Panc1 (cell line): ENCODE data around the gene FTCDNL1. TPM values are rescaled to one million over a fixed set of nuclear protein-coding genes. Genes with fewer than 3 reads are reported as not detected.

Experiments used
- ATAC-seq: fragments of 200-7000 bp; cut with Tn5 transposase; 2 replicates; pipeline ENCODE4 v1.9.1; 2020; ENCODE audit warnings: mild to moderate bottlenecking, moderate library complexity
- BruUV-seq: library from RNA; stranded (reverse); fragments of 400-500 nt; replicated peaks from 2 replicates; lab custom pipeline; 2021; lab: Mats Ljungman, UMichigan
- CTCF ChIA-PET: fragments of 300-600 bp; sonication (Branson Sonifier 250); formaldehyde crosslinking; loops from one replicate; lab custom pipeline; 2022; ENCODE audit warnings: antibody characterized with exemption; lab: Charles Lee
- POLR2A ChIA-PET: fragments of 300-600 bp; sonication (Branson Sonifier 250); formaldehyde crosslinking; loops from one replicate; lab custom pipeline; 2022; ENCODE audit warnings: antibody characterized with exemption; lab: Charles Lee
- DNase-seq: peaks from one replicate; pipeline ENCODE4 v3.0.0-alpha.2; 2010; ENCODE audit warnings: low read depth, low spot score
- H3K27ac ChIP-seq: 2 replicates; pipeline ENCODE4 v1.5.1; 2011; ENCODE audit warnings: mild to moderate bottlenecking, low read length, inconsistent platforms
- H3K27me3 ChIP-seq: fragments of 200-500 bp; sonication (Bioruptor generic); 2 replicates; pipeline ENCODE4 v1.6.0; 2014; ENCODE audit warnings: low read length, inconsistent platforms; ENCODE audit not compliant: control insufficient read depth, insufficient read depth
- H3K36me3 ChIP-seq: fragments of 200-500 bp; sonication (Bioruptor generic); 2 replicates; pipeline ENCODE4 v1.5.1; 2014; ENCODE audit warnings: inconsistent platforms, mild to moderate bottlenecking, low read length, moderate library complexity; ENCODE audit not compliant: control insufficient read depth, insufficient read depth
- H3K4me1 ChIP-seq: 2 replicates; pipeline ENCODE4 v1.5.1; 2011; ENCODE audit warnings: inconsistent platforms, mild to moderate bottlenecking, low read length, moderate library complexity; ENCODE audit not compliant: control insufficient read depth, insufficient read depth
- H3K4me3 ChIP-seq, 2 experiments: 2 replicates each; pipeline ENCODE4 v1.5.1; 2011 to 2012; ENCODE audit warnings: low read depth in 2 of 2, low read length in 2 of 2, mild to moderate bottlenecking in 2 of 2, inconsistent platforms in 1 of 2, moderate library complexity in 1 of 2
- H3K9me3 ChIP-seq: fragments of 200-500 bp; sonication (Bioruptor generic); 2 replicates; pipeline ENCODE4 v1.5.1; 2014; ENCODE audit warnings: low read depth, mild to moderate bottlenecking, inconsistent platforms, low read length, moderate library complexity; ENCODE audit not compliant: control insufficient read depth, insufficient read depth
- POLR2AphosphoS5 ChIP-seq: IDR thresholded peaks from 2 replicates; pipeline ENCODE4 v1.6.1; 2012; ENCODE audit warnings: mild to moderate bottlenecking, low read depth, low read length, moderate library complexity
- REST ChIP-seq, 2 experiments: IDR thresholded peaks; 2 replicates each; pipeline ENCODE4 v1.6.1; 2011 to 2012; ENCODE audit warnings: low read depth in 2 of 2, control low read depth in 1 of 2, low read length in 1 of 2, mild to moderate bottlenecking in 1 of 2, moderate library complexity in 1 of 2; ENCODE audit not compliant: insufficient read depth in 1 of 2
- SIN3A ChIP-seq: IDR thresholded peaks from 2 replicates; pipeline ENCODE4 v1.6.1; 2012; ENCODE audit warnings: low read depth, mild to moderate bottlenecking, low read length, moderate library complexity, borderline replicate concordance; ENCODE audit not compliant: insufficient read depth
- TCF7L2 ChIP-seq: IDR thresholded peaks from 2 replicates; pipeline ENCODE4 v1.6.1; 2011; ENCODE audit warnings: mild to moderate bottlenecking, low read depth, low read length, inconsistent platforms
- in situ Hi-C: cut with HindIII; loops from 2 replicates; pipeline ENCODE4 v1.10.0; 2016; ENCODE audit warnings: low sequenced_read_pairs, low pct_unique_long_range_greater_than_20kb
- intact Hi-C: fragments of 100-400 bp; cut with micrococcal nuclease; formaldehyde crosslinking; loops from one replicate; pipeline ENCODE4 v1.10.0; 2022; ENCODE audit not compliant: unreplicated experiment
- total RNA-seq: library from RNA; stranded (reverse); gene quantifications from one replicate; pipeline ENCODE4 v1.2.1, GENCODE V29; 2021; ENCODE audit not compliant: unreplicated experiment
- TF ChIP-seq, protein P1 (sequence below): fragments of 450-650 bp; IDR thresholded peaks from 2 replicates; pipeline ENCODE4 v1.5.1; 2017; ENCODE audit warnings: mild to moderate bottlenecking

FTCDNL1 gene
- total RNA-seq, 1 experiment from 2014 or later = 2.8 TPM

GRCh38 chr2:199798831-199799580 lies 52.0 kb downstream of the FTCDNL1 start:
- no peak for DNase-seq
- Histone ChIP-seq H3K36me3 (no peaks in the 10 kb centered on the region), H3K4me1 (no peaks in the 10 kb centered on the region), H3K4me3 (no peak overlapping the region), H3K27ac (no peak overlapping the region), H3K27me3 (peaks cover 4% of the 10 kb centered on the region; the same call in 1 of the 2 replicates), H3K9me3 (no peaks in the 10 kb centered on the region)
- BruUV-seq = no TSS peak
- in situ Hi-C loops (no loop called here), intact Hi-C loops (no loop called here)
- ATAC-seq = no peak
- ChIA-PET POLR2A (no interaction called here), CTCF (no interaction called here)
- TF ChIP-seq POLR2AphosphoS5 (no peak), REST (IDR thresholded peaks at IDR 0.05; ENCODE audit: insufficient read depth in 1 of 2, low read depth in 2 of 2, low read length in 1 of 2) (no peak), SIN3A (no peak), TCF7L2 (no peak)
- TF ChIP-seq, protein P1, sequence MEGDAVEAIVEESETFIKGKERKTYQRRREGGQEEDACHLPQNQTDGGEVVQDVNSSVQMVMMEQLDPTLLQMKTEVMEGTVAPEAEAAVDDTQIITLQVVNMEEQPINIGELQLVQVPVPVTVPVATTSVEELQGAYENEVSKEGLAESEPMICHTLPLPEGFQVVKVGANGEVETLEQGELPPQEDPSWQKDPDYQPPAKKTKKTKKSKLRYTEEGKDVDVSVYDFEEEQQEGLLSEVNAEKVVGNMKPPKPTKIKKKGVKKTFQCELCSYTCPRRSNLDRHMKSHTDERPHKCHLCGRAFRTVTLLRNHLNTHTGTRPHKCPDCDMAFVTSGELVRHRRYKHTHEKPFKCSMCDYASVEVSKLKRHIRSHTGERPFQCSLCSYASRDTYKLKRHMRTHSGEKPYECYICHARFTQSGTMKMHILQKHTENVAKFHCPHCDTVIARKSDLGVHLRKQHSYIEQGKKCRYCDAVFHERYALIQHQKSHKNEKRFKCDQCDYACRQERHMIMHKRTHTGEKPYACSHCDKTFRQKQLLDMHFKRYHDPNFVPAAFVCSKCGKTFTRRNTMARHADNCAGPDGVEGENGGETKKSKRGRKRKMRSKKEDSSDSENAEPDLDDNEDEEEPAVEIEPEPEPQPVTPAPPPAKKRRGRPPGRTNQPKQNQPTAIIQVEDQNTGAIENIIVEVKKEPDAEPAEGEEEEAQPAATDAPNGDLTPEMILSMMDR = no peak

GRCh38 chr2:199797431-199798403 lies 53.3 kb downstream of the FTCDNL1 start:
- in situ Hi-C loops = no loop called here
- H3K36me3 ChIP-seq = no peaks in the 10 kb centered on the region
- H3K4me1 ChIP-seq = no peaks in the 10 kb centered on the region
- no peak for TF ChIP-seq REST (IDR thresholded peaks at IDR 0.05; ENCODE audit: insufficient read depth in 1 of 2, low read depth in 2 of 2, low read length in 1 of 2)
- no peak for TF ChIP-seq SIN3A
- no peak for TF ChIP-seq TCF7L2
- no peak for TF ChIP-seq POLR2AphosphoS5
- TF ChIP-seq, protein P1 = no peak
- no peaks in the 10 kb centered on the region for H3K9me3 ChIP-seq
- intact Hi-C loops = no loop called here
- DNase-seq = no peak
- BruUV-seq = no TSS peak
- no peak for ATAC-seq
- peaks cover 4% of the 10 kb centered on the region; the same call in 1 of the 2 replicates for H3K27me3 ChIP-seq
- CTCF ChIA-PET = interaction anchor here (0.5 to 0.6 kb wide), 2 partner anchors 8 to 93 kb away, joined by 3 read pairs; no protein-coding TSS in a partner anchor
- H3K4me3 ChIP-seq = no peak overlapping the region
- POLR2A ChIA-PET = no interaction called here
- H3K27ac ChIP-seq = no peak overlapping the region
